Measurements from ENCODE around the gene DAB2. TPM values are rescaled to one million over a fixed set of nuclear protein-coding genes. Genes with fewer than 3 reads are reported as not detected.

The DAB2 gene
- total RNA-seq, 1 experiment from 2014 or later: 5.5 TPM

GRCh38 chr5:39437467-39437866 is 12.7 kb upstream of the DAB2 start:
- no peak overlapping the region for H3K4me2 ChIP-seq (ENCODE audit: low read length)
- no peak overlapping the region for H3K27ac ChIP-seq (ENCODE audit: low read depth, low read length)
- DNase-seq (ENCODE audit: low read depth, low spot score) (no peak), ATAC-seq (no peak)
- ChIA-PET POLR2A (interaction anchor here (1.1 kb wide), 1 partner anchor 13 kb away, joined by 3 read pairs; the partner anchor contains the start of gene DAB2), CTCF (no interaction called here), RAD21 (ENCODE audit: low non-redundant PET in 1 of 2, low total read pairs in 2 of 2, uncharacterized antibody in 2 of 2, unreplicated experiment in 2 of 2) (no interaction called here)
- no peaks in the 10 kb centered on the region for H3K9me2 ChIP-seq (ENCODE audit: insufficient read depth)
- peak overlapping the region; percentile 79 for H2AFZ ChIP-seq (ENCODE audit: low read depth, low read length, poor library complexity, severe bottlenecking)
- H3K4me1 ChIP-seq (ENCODE audit: control insufficient read depth in 1 of 2, insufficient read depth in 2 of 2, low read length in 2 of 2): no peaks in the 10 kb centered on the region
- no peak overlapping the region for H3K4me3 ChIP-seq (replicated peaks in 1 of 2; ENCODE audit: low read depth in 1 of 2, low read length in 2 of 2)
- no peaks in the 10 kb centered on the region for H3K79me2 ChIP-seq (ENCODE audit: insufficient read depth, low read length)
- intact Hi-C loops (cut with micrococcal nuclease): no loop called here
- no peaks in the 10 kb centered on the region for H4K20me1 ChIP-seq (ENCODE audit: insufficient read depth)
- H3K9me3 ChIP-seq (ENCODE audit: control insufficient read depth in 1 of 2, insufficient read depth in 1 of 2, low read depth in 1 of 2, low read length in 2 of 2): no peaks in the 10 kb centered on the region
- H3K9ac ChIP-seq (ENCODE audit: low read length): no peak overlapping the region
- H3K36me3 ChIP-seq (ENCODE audit: control insufficient read depth in 1 of 2, insufficient read depth in 2 of 2, low read length in 2 of 2): no peaks in the 10 kb centered on the region
- BruUV-seq (replicated peaks): no TSS peak
- no peaks in the 10 kb centered on the region for H3K27me3 ChIP-seq (ENCODE audit: insufficient read depth, low read length)
- TF ChIP-seq ZFX (IDR thresholded peaks at IDR 0.05) (no peak), EZH2 (IDR thresholded peaks at IDR 0.05) (no peak), ATF3 (IDR thresholded peaks at IDR 0.05) (no peak), RAD21 (IDR thresholded peaks at IDR 0.05; ENCODE audit: low read depth) (no peak), ZBTB33 (IDR thresholded peaks at IDR 0.05; ENCODE audit: extremely low read depth, insufficient replicate concordance, low read length) (no peak), POLR2AphosphoS5 (IDR thresholded peaks at IDR 0.05; ENCODE audit: low read depth, low read length) (no peak), TCF7L2 (IDR thresholded peaks at IDR 0.05; ENCODE audit: borderline replicate concordance, extremely low read depth, insufficient read depth, insufficient read length) (no peak), MAX (IDR thresholded peaks at IDR 0.05) (no peak), CBX3 (IDR thresholded peaks at IDR 0.05; ENCODE audit: low read depth) (no peak), POLR2A (IDR thresholded peaks at IDR 0.05; ENCODE audit: borderline replicate concordance, extremely low read depth, insufficient read depth, insufficient read length) (no peak), EGR1 (IDR thresholded peaks at IDR 0.05; ENCODE audit: low read depth) (no peak)

All from HCT116 (cell line).